ENCODE measurements around the gene AQP5. TPM values are rescaled to one million over a fixed set of nuclear protein-coding genes. Genes with fewer than 3 reads are reported as not detected.
"Not testable (repeated sequence)": the region's sequence is repeated elsewhere in the genome, so short reads cannot be mapped to it uniquely, and the experiment has no call there.

The AQP5 gene
- total RNA-seq, 1 donor from 2014 or later = 0.81 TPM

DNA sequence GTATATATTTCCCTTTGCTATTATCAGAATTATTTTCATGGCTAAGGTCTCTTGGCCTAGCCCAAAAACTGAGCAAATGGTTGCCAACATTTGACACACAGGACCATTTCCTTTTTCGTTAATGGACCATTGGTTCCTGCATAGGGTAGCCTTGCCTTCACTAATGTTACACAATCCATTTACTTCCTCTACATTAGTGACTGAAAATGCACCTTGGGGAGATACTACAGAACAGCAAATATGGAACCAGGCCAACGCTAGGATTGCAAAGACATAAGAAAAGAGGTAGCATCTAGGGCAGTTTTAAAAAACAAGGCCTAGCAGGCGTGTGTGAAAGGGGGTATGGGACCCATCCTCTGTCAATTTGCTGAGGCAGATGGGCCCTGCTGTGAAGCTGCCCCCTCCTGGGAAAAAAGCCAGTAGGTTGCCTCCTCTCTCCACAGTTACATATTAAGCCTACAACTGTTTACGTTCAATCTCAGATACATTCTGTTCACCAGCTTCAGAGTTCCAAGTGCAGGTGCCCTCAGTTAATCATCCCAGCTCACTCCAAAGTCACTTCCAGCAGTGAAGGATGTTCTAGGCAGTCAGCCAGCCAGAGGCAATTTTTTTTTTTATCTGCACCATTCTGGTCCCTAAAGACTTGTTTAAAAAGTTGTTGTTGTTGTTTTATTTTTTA is 26.1 kb downstream of the AQP5 start:
- DNase-seq (ENCODE audit: missing footprints) (no peak), ATAC-seq (peak; percentile 36)
- intact Hi-C loops (cut with DNase I) = no loop called here

- DNase-seq (ENCODE audit: missing footprints); intact Hi-C loops (cut with DNase I); ATAC-seq: not testable (repeated sequence)
Measured at GRCh38 chr12:49989400-49989799, 27.7 kb downstream of the AQP5 start.

- ATAC-seq (no peak), DNase-seq (ENCODE audit: missing footprints) (no peak)
- intact Hi-C loops (cut with DNase I) = no loop called here
Measured at GRCh38 chr12:49990273-49990672, 28.6 kb downstream of the AQP5 start.

DNA sequence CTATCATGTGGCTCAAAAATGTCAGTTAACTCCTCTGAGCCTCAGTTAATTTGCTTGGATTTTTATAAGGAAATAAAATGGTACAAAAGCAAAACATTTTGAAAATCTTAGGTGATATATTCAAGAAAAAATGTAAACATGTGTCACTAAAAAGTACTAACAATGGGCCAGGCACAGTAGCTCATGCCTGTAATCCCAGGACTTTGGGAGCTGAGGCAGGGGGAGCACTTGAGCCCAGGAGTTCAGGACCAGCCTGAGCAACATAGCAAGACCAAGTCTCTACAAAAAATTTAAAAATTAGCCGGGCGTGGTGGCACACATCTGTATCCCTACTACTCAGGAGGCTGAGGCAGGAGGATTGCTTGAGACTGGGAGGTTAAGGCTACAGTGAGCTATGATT is 36.8 kb downstream of the AQP5 start:
- DNase-seq (ENCODE audit: missing footprints) (no peak), ATAC-seq (no peak)
- intact Hi-C loops (cut with DNase I) = no loop called here

GRCh38 chr12:50003595-50003994 is 41.9 kb downstream of the AQP5 start:
- DNase-seq (ENCODE audit: missing footprints) (no peak), ATAC-seq (no peak)
- intact Hi-C loops (cut with DNase I) = no loop called here

- intact Hi-C loops (cut with DNase I) = no loop called here
- DNase-seq (ENCODE audit: missing footprints) = no peak
- no peak for ATAC-seq
Measured at GRCh38 chr12:50004696-50005095, 43.0 kb downstream of the AQP5 start.

DNA sequence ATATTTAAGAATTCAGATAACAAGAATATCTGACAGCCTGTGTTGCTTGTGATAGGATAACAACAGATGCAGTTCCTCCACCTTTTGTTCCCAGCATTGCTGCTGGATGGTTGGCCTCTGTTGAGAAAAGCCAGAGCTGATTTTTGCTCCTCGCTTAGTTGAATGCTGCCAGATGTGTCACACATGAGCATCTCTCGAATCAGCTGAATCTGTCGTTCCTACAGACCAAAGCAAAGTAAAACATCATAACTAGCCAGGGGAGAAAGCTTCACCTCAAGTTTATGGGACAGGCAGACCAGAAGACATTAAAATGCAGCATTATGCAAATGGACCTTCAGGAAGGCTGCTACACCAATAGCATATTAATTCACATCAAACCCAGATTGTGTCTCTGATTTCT is 43.5 kb downstream of the AQP5 start:
- DNase-seq (ENCODE audit: missing footprints) = no peak
- intact Hi-C loops (cut with DNase I) = no loop called here
- ATAC-seq = no peak

DNA sequence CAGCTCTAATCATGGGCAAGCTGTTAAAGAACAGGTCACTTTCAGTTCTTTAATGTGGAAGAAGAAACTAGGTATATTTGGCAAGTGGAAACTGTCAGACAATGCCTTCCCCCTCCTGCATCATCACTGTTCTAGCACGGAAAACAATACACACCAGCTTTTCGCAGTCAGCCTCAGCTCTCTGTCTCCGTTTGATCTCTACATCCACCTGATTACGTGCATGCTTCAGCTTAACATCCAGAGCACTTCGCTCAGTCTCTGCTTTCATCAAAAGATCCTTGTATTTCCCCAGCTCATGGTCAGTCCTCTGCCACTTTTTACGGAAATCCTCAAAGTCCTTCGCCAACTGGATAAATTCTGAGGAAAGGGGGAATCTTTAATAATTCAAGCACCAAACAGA is 44.6 kb downstream of the AQP5 start:
- intact Hi-C loops (cut with DNase I) = no loop called here
- DNase-seq (ENCODE audit: missing footprints) (no peak), ATAC-seq (no peak)

GRCh38 chr12:50006754-50007442 is 45.2 kb downstream of the AQP5 start:
- intact Hi-C loops (cut with DNase I) = no loop called here
- no peak for ATAC-seq
- DNase-seq (ENCODE audit: missing footprints) = no peak

DNA sequence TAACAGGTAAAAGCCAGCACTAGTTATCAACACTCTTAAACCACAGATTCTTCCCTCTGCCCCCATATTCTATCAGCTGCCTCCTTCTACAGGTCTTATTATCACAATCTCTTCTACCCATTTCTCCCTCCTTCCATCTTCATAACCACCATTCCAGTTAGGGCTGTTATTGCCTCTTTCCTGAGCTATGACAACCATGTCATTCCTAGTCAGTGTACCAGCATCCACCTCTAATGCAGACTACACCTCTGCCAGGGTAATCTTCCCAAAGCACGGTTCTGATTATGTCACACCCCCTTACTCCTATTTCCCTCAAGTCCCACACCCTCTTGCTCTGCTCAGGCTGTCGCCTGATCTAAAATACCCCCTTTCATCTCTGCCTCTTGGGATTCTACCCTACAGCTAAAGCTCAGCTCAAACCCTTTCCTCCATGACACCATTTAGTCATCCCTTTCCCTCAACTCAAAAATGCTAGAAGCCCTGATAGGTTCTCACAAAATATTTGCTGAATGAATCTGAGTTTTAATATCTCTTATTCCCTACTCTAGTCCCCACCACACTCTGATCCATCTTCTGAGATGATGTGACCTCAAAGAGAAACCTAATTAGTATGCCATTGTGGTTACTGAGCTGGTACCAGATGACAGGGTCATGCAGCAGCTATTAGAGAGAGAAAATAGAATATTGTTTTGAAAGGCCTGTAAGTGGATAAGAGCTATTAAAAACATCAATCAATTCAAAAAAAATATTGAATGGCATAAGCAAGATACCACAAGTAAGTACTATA is 51.9 kb downstream of the AQP5 start:
- DNase-seq (ENCODE audit: missing footprints) (no peak), ATAC-seq (no peak)
- intact Hi-C loops (cut with DNase I) = no loop called here

GRCh38 chr12:50014342-50014741 is 52.7 kb downstream of the AQP5 start:
- ATAC-seq (no peak), DNase-seq (ENCODE audit: missing footprints) (no peak)
- intact Hi-C loops (cut with DNase I) = no loop called here

Other genes starting within 250 kb of the AQP5 start
- gene TMBIM6, start 220.3 kb upstream of the AQP5 start, total RNA-seq = 275 TPM
- gene NCKAP5L, start 133.5 kb upstream of the AQP5 start, total RNA-seq = 32.7 TPM
- gene BCDIN3D, start 118.8 kb upstream of the AQP5 start, total RNA-seq = 2.6 TPM
- 20.5 TPM for gene FAIM2, start 58.0 kb upstream of the AQP5 start, total RNA-seq
- not detected for gene AQP2, start 11.1 kb upstream of the AQP5 start, total RNA-seq
- gene AQP6, start 11.1 kb downstream of the AQP5 start, total RNA-seq = not detected
- 7.3 TPM for gene RACGAP1, start 63.6 kb downstream of the AQP5 start, total RNA-seq
- gene ASIC1, start 95.7 kb downstream of the AQP5 start, total RNA-seq = 2.2 TPM
- gene SMARCD1, start 123.5 kb downstream of the AQP5 start, total RNA-seq = 20.1 TPM
- 51.1 TPM for gene GPD1, start 142.1 kb downstream of the AQP5 start, total RNA-seq
- 234 TPM for gene COX14, start 150.4 kb downstream of the AQP5 start, total RNA-seq
- 9.6 TPM for gene CERS5, start 205.5 kb downstream of the AQP5 start, total RNA-seq